VCaP (cell line): ENCODE results near the gene LRIG3.

Experiments
- H3K27ac ChIP-seq: fragments of 450-650 bp; 2 replicates; pipeline ENCODE4 v1.5.1; 2017
- TF ChIP-seq, protein P1 (sequence below): fragments of 450-650 bp; conservative IDR thresholded peaks from 2 replicates; pipeline ENCODE4 v1.5.1; 2017; ENCODE audit warnings: mild to moderate bottlenecking, moderate library complexity

The LRIG3 gene

DNA sequence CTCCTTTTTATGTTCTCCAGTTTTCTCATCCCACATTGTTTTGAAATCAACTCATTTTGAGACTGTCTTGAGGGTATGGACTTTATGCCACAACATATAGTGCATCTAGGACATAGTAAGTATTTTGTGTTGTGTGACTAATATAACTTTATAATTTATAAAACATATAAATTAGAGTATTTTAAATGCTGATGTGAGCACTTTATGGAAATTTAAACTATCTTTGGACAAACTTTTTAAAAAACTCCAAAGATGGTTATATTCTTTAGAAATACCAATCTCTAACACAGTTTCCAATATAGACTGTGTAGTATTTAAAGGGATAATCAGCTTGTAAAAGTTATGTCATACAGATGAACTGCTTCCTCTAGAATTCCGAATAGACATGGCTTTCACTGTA, 87.4 kb downstream of the LRIG3 start:
- H3K27ac ChIP-seq, result no peak overlapping the region
- TF ChIP-seq, protein P1, sequence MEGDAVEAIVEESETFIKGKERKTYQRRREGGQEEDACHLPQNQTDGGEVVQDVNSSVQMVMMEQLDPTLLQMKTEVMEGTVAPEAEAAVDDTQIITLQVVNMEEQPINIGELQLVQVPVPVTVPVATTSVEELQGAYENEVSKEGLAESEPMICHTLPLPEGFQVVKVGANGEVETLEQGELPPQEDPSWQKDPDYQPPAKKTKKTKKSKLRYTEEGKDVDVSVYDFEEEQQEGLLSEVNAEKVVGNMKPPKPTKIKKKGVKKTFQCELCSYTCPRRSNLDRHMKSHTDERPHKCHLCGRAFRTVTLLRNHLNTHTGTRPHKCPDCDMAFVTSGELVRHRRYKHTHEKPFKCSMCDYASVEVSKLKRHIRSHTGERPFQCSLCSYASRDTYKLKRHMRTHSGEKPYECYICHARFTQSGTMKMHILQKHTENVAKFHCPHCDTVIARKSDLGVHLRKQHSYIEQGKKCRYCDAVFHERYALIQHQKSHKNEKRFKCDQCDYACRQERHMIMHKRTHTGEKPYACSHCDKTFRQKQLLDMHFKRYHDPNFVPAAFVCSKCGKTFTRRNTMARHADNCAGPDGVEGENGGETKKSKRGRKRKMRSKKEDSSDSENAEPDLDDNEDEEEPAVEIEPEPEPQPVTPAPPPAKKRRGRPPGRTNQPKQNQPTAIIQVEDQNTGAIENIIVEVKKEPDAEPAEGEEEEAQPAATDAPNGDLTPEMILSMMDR, result no peak
